Measurements from ENCODE around the gene PLAA. TPM values are rescaled to one million over a fixed set of nuclear protein-coding genes. Genes with fewer than 3 reads are reported as not detected.

The PLAA gene
- total and polyA plus RNA-seq, 2 donors from 2014 or later = 12.0 to 26.9 TPM

DNA sequence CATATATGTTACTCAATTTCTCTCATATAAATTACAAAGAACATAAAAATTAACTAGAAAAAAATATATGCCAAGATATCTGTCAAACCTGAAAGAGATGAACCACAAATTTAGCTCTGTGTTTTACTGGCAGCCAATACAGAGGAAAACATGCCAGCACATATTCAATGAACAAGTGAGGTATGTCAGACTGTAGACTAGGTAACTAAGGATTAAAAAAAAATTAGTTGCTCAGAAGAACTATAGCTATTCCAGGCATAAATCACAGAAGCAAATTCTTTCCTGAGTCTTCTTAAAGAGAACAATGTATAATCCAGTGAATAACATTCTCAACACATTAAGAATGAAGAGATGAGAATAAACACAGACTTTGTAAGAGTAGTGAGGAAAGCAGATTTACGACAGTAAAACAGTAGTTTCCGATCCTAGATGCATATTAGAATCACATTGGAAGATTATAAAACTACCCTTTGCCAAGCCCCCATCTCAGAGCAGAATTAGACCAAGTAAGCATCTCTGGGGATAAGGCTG lies 33.8 kb downstream of the PLAA start:
- H3K27ac ChIP-seq (ENCODE audit: low read depth in 2 of 2, low read length in 2 of 2) = no peak overlapping the region
- H3K4me3 ChIP-seq (ENCODE audit: low read length in 3 of 3) = no peak overlapping the region
- H3K27me3 ChIP-seq (ENCODE audit: control insufficient read depth, insufficient read depth, low read length) = no peaks in the 10 kb centered on the region
- no peaks in the 10 kb centered on the region for H3K4me1 ChIP-seq (ENCODE audit: control insufficient read depth in 2 of 3, insufficient read depth in 2 of 3, low read depth in 1 of 3, low read length in 3 of 3)
- no peak overlapping the region for H3K9ac ChIP-seq (ENCODE audit: low read length in 3 of 3)
- intact Hi-C loops (cut with DNase I) = no loop called here
- FAIRE-seq (no peak), DNase-seq (no peak)
- H3K9me3 ChIP-seq (ENCODE audit: control insufficient read depth in 2 of 3, insufficient read depth in 1 of 3, low read length in 3 of 3) = no peaks in the 10 kb centered on the region
- H3K36me3 ChIP-seq (ENCODE audit: control insufficient read depth in 2 of 3, insufficient read depth in 3 of 3, low read length in 3 of 3) = peaks cover 5 to 25% (median 7%) of the 10 kb centered on the region in 3 donors
- TF ChIP-seq, protein P1, sequence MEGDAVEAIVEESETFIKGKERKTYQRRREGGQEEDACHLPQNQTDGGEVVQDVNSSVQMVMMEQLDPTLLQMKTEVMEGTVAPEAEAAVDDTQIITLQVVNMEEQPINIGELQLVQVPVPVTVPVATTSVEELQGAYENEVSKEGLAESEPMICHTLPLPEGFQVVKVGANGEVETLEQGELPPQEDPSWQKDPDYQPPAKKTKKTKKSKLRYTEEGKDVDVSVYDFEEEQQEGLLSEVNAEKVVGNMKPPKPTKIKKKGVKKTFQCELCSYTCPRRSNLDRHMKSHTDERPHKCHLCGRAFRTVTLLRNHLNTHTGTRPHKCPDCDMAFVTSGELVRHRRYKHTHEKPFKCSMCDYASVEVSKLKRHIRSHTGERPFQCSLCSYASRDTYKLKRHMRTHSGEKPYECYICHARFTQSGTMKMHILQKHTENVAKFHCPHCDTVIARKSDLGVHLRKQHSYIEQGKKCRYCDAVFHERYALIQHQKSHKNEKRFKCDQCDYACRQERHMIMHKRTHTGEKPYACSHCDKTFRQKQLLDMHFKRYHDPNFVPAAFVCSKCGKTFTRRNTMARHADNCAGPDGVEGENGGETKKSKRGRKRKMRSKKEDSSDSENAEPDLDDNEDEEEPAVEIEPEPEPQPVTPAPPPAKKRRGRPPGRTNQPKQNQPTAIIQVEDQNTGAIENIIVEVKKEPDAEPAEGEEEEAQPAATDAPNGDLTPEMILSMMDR (IDR thresholded peaks at IDR 0.05; ENCODE audit: borderline replicate concordance, extremely low read depth, insufficient read depth) = no peak

DNA sequence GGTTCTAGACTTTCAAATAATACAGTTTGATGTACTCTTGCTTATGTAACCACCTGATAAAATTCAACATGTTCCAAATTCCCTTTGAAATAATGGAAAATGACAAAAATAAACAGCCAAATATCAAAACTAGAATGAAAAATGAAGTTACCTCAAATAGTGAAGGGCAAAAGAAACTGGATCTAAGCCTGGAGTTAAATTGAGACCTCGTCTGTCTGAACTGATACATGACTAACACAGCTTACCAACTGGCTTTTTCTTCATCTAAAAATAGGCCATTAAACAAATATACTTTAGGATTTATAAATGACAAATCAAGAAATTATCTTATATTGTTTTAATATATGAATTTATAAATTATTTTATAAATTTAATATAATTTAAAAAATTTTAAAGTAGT lies 42.4 kb downstream of the PLAA start:
- no peak for DNase-seq
- intact Hi-C loops (cut with DNase I) = no loop called here

DNA sequence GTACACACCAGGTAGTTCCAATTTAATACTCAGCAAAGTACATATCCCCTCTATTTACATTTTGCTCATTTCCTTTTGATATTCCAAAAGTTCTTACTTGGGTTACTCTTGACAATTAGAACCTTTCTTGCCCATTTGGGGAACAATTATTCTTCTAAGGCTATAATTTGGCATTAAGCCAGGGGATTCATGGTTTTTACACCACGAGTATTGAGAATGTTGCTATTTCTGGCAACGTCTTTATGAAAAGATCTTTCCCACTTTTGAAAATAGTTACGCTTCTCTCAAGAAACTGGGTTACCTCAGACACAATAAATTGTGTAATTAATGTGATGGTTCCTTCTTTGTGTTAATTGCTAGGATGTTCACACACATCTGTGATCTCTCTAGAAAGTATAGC lies 43.0 kb downstream of the PLAA start:
- intact Hi-C loops (cut with DNase I) = no loop called here
- H3K4me1 ChIP-seq (ENCODE audit: control insufficient read depth in 2 of 3, insufficient read depth in 2 of 3, low read depth in 1 of 3, low read length in 3 of 3) = no peaks in the 10 kb centered on the region
- DNase-seq (no peak), FAIRE-seq (no peak)
- H3K27ac ChIP-seq (ENCODE audit: low read depth in 2 of 2, low read length in 2 of 2) = no peak overlapping the region
- TF ChIP-seq, protein P1 (IDR thresholded peaks at IDR 0.05; ENCODE audit: borderline replicate concordance, extremely low read depth, insufficient read depth) = no peak
- H3K4me3 ChIP-seq (ENCODE audit: low read length in 3 of 3) = no peak overlapping the region
- no peaks in the 10 kb centered on the region for H3K9me3 ChIP-seq (ENCODE audit: control insufficient read depth in 2 of 3, insufficient read depth in 1 of 3, low read length in 3 of 3)
- no peaks in the 10 kb centered on the region for H3K27me3 ChIP-seq (ENCODE audit: control insufficient read depth, insufficient read depth, low read length)
- H3K9ac ChIP-seq (ENCODE audit: low read length in 3 of 3) = no peak overlapping the region
- H3K36me3 ChIP-seq (ENCODE audit: control insufficient read depth in 2 of 3, insufficient read depth in 3 of 3, low read length in 3 of 3) = peaks cover 2 to 8% (median 7%) of the 10 kb centered on the region in 3 donors

More for the DNA sequence above, 42.4 kb downstream of the PLAA start:
- TF ChIP-seq, protein P1 (IDR thresholded peaks at IDR 0.05; ENCODE audit: borderline replicate concordance, extremely low read depth, insufficient read depth) = no peak
- FAIRE-seq = peak; percentile 76
- Histone ChIP-seq H3K4me3 (ENCODE audit: low read length in 3 of 3) (no peak overlapping the region), H3K27ac (ENCODE audit: low read depth in 2 of 2, low read length in 2 of 2) (no peak overlapping the region), H3K9me3 (ENCODE audit: control insufficient read depth in 2 of 3, insufficient read depth in 1 of 3, low read length in 3 of 3) (no peaks in the 10 kb centered on the region), H3K27me3 (ENCODE audit: control insufficient read depth, insufficient read depth, low read length) (no peaks in the 10 kb centered on the region), H3K9ac (ENCODE audit: low read length in 3 of 3) (no peak overlapping the region), H3K36me3 (ENCODE audit: control insufficient read depth in 2 of 3, insufficient read depth in 3 of 3, low read length in 3 of 3) (peaks cover 2 to 8% (median 7%) of the 10 kb centered on the region in 3 donors), H3K4me1 (ENCODE audit: control insufficient read depth in 2 of 3, insufficient read depth in 2 of 3, low read depth in 1 of 3, low read length in 3 of 3) (no peaks in the 10 kb centered on the region)
